HepG2 (cell line): ENCODE data around the gene MORN1. TPM values are rescaled to one million over a fixed set of nuclear protein-coding genes. Genes with fewer than 3 reads are reported as not detected.

ENCODE experiments used
- ATAC-seq: fragments of 200-7000 bp; cut with Tn5 transposase; 3 replicates; pipeline ENCODE4 v1.9.1; 2020; ENCODE audit warnings: mild to moderate bottlenecking, moderate library complexity
- BruUV-seq: library from RNA; stranded (reverse); fragments of 400-500 nt; replicated peaks from 2 replicates; lab custom pipeline; 2021; lab: Mats Ljungman, UMichigan
- CTCF ChIA-PET: fragments of 300-600 bp; formaldehyde crosslinking; extraction: SDS; loops from one replicate; lab custom pipeline; 2021; ENCODE audit warnings: low total read pairs, inconsistent platforms, low intra/inter-chr PET ratio; lab: Yijun Ruan, JAX
- POLR2A ChIA-PET: fragments of 350-600 bp; sonication (Branson Sonifier 250); formaldehyde crosslinking; loops from one replicate; lab custom pipeline; 2020; ENCODE audit warnings: antibody characterized with exemption, inconsistent platforms; lab: Yijun Ruan, JAX
- DNase-seq: peaks from one replicate; pipeline ENCODE4 v3.0.0-alpha.2; 2015; ENCODE audit warnings: low spot score
- FAIRE-seq: peaks from 3 replicates; lab custom pipeline; 2011; peaks lifted over from hg19 to GRCh38; lab: Jason Lieb, UNC
- H2AFZ ChIP-seq: one replicate; pipeline ENCODE4 v1.6.1; 2011; ENCODE audit warnings: low read length, inconsistent platforms
- H3K27ac ChIP-seq: fragments of 300-600 bp; 3 replicates; pipeline ENCODE4 v1.8.0; 2011; ENCODE audit warnings: mixed run types, mild to moderate bottlenecking, mixed read lengths, low read length, inconsistent platforms; ENCODE audit not compliant: insufficient read depth; ENCODE audit errors: extremely low read length
- H3K27me3 ChIP-seq, 2 experiments: fragments of 200-600 bp in 1 of 2; 2 replicates in 1 of 2; 3 replicates in 1 of 2; pipeline versions ENCODE4 v1.6.0 to v1.8.0; 2011; ENCODE audit warnings: low read length in 2 of 2, mild to moderate bottlenecking in 2 of 2, moderate library complexity in 2 of 2, inconsistent platforms in 1 of 2; ENCODE audit not compliant: insufficient read depth in 2 of 2, control insufficient read depth in 1 of 2
- H3K36me3 ChIP-seq, 2 experiments: fragments of 200-600 bp in 1 of 2; replicated peaks in 1 of 2; 2 replicates in 1 of 2; 3 replicates in 1 of 2; pipeline versions ENCODE4 v1.5.1 to v1.8.0; 2011; ENCODE audit warnings: low read length in 2 of 2, inconsistent platforms in 1 of 2; ENCODE audit not compliant: insufficient read depth in 2 of 2, control insufficient read depth in 1 of 2
- H3K4me1 ChIP-seq: 2 replicates; pipeline ENCODE4 v1.5.1; 2012; ENCODE audit warnings: low read length, inconsistent platforms; ENCODE audit not compliant: insufficient read depth
- H3K4me2 ChIP-seq: 2 replicates; pipeline ENCODE4 v1.6.0; 2011; ENCODE audit warnings: low read depth, low read length, inconsistent platforms
- H3K4me3 ChIP-seq, 3 experiments: fragments of 200-600 bp in 1 of 3; sonication (generic), shearing (Covaris generic) in 1 of 3; replicated peaks in 1 of 3; 2 replicates each; pipeline ENCODE4 v1.5.1; 2011 to 2016; ENCODE audit warnings: low read length in 3 of 3, inconsistent platforms in 2 of 3, low read depth in 2 of 3, mild to moderate bottlenecking in 2 of 3, control low read depth in 1 of 3, mixed read lengths in 1 of 3; ENCODE audit not compliant: insufficient read depth in 1 of 3
- H3K79me2 ChIP-seq: one replicate; pipeline ENCODE4 v1.6.1; 2011; ENCODE audit warnings: low read length, inconsistent platforms; ENCODE audit not compliant: insufficient read depth
- H3K9ac ChIP-seq: 2 replicates; pipeline ENCODE4 v1.6.0; 2011; ENCODE audit warnings: mild to moderate bottlenecking, low read depth, low read length, inconsistent platforms; ENCODE audit not compliant: insufficient read depth
- H3K9me3 ChIP-seq: 2 replicates; pipeline ENCODE4 v1.5.1; 2012; ENCODE audit warnings: mild to moderate bottlenecking, low read length
- H4K20me1 ChIP-seq: 2 replicates; pipeline ENCODE4 v1.6.0; 2011; ENCODE audit warnings: inconsistent platforms, mild to moderate bottlenecking, low read length, moderate library complexity; ENCODE audit not compliant: insufficient read depth
- AGO2 ChIP-seq: fragments of 200-400 bp; formaldehyde crosslinking; optimal IDR thresholded peaks from 2 replicates; pipeline ENCODE3; 2017; ENCODE audit warnings: mild to moderate bottlenecking, low read depth, low read length, moderate library complexity
- CTCF ChIP-seq: sonication (generic); formaldehyde crosslinking; IDR thresholded peaks from 2 replicates; pipeline ENCODE4 v1.5.0; 2020; ENCODE audit warnings: mild to moderate bottlenecking, missing genetic modification reagents, moderate library complexity
- EEA1 ChIP-seq: sonication (generic); formaldehyde crosslinking; IDR thresholded peaks from 2 replicates; pipeline ENCODE4 v1.5.1; 2020; ENCODE audit warnings: mild to moderate bottlenecking, missing genetic modification reagents, borderline replicate concordance
- POLR2G ChIP-seq: fragments of 200-400 bp; formaldehyde crosslinking; IDR thresholded peaks from 2 replicates; pipeline ENCODE4 v1.6.1; 2018; ENCODE audit warnings: mild to moderate bottlenecking, low read depth, low read length, moderate library complexity
- RBFOX2 ChIP-seq: fragments of 200-400 bp; formaldehyde crosslinking; IDR thresholded peaks from 2 replicates; pipeline ENCODE4 v1.6.1; 2017; ENCODE audit warnings: low read depth, mild to moderate bottlenecking, low read length
- ZC3H4 ChIP-seq: sonication (generic); formaldehyde crosslinking; IDR thresholded peaks from 2 replicates; pipeline ENCODE4 v1.4.0; 2020; ENCODE audit warnings: missing genetic modification reagents, borderline replicate concordance
- ZFP91 ChIP-seq: sonication (generic); formaldehyde crosslinking; IDR thresholded peaks from 2 replicates; pipeline ENCODE4 v1.9.0; 2022; ENCODE audit warnings: missing genetic modification reagents, mild to moderate bottlenecking, borderline replicate concordance
- ZGPAT ChIP-seq: IDR thresholded peaks from 2 replicates; pipeline ENCODE4 v1.6.1; 2016; ENCODE audit warnings: mild to moderate bottlenecking
- ZNF563 ChIP-seq: sonication (generic); formaldehyde crosslinking; IDR thresholded peaks from 2 replicates; pipeline ENCODE4 v1.8.0; 2022; ENCODE audit warnings: mild to moderate bottlenecking, moderate library complexity, missing genetic modification reagents
- WGBS: methylation state at CpG from one replicate; pipeline ENCODE4 v1.1.6; 2017; ENCODE audit warnings: low lambda C conversion rate; 5-methylcytosine and 5-hydroxymethylcytosine counted together
- in situ Hi-C: cut with HindIII; loops from 2 replicates; pipeline ENCODE4 v1.10.0; 2017; ENCODE audit warnings: low pct_unique_long_range_greater_than_20kb; ENCODE audit not compliant: extremely low pct_ligation_motif_present
- intact Hi-C: fragments of 100-400 bp; cut with micrococcal nuclease; formaldehyde crosslinking; loops from one replicate; pipeline ENCODE4 v1.10.0; 2022; ENCODE audit not compliant: unreplicated experiment
- polyA plus RNA-seq, 8 experiments: library from polyadenylated mRNA; depleted of rRNA in 3 of 8; stranded (reverse) in 7 of 8; unstranded in 1 of 8; fragments of >200 nt; fragmentation: Illumina TruSeq in 4 of 8; extraction: Trizol in 4 of 8; gene quantifications; 2 replicates each; pipeline versions ENCODE4 v1.2.1 to v1.2.3, GENCODE V29; 2011 to 2016; ENCODE audit warnings: low read depth in 4 of 8, missing spikeins in 1 of 8, mixed read lengths in 1 of 8; ENCODE audit not compliant: insufficient read depth in 1 of 8
- total RNA-seq, 5 experiments: library from RNA; depleted of rRNA; stranded (reverse); fragments of >200 nt; fragmentation: Illumina TruSeq; extraction: Trizol; gene quantifications; 2 replicates each; pipeline ENCODE4 v1.2.3, GENCODE V29; 2016; ENCODE audit warnings: low read depth in 1 of 5

The MORN1 gene
- total and polyA plus RNA-seq, 2 of the 13 experiments (the other 11 are each of a cell fraction or from before 2014, with no cell fraction given), result 3.1 to 6.5 TPM

GRCh38 chr1:2407166-2407990 lies 16.0 kb upstream of the MORN1 start:
- Histone ChIP-seq H3K4me2 (no peak overlapping the region), H3K9ac (no peak overlapping the region), H3K4me1 (peaks cover 12% of the 10 kb centered on the region), H4K20me1 (no peaks in the 10 kb centered on the region), H3K9me3 (no peaks in the 10 kb centered on the region), H3K27ac (no peak overlapping the region), H3K79me2 (peaks cover 12% of the 10 kb centered on the region), H3K36me3 (peaks cover 34 to 71% of the 10 kb centered on the region in 2 experiments), H3K4me3 (no peak overlapping the region), H3K27me3 (no peaks in the 10 kb centered on the region), H2AFZ (no peak overlapping the region)
- ChIA-PET POLR2A (interaction anchor here (0.5 to 1.1 kb wide), 3 partner anchors 15 to 201 kb away, joined by 3 to 5 read pairs (median 3); partner anchors contain the start of genes MORN1, PANK4 and RER1), CTCF (no interaction called here)
- no peak for FAIRE-seq
- no peak for TF ChIP-seq ZNF563 (CRISPR knock-in tag)
- no TSS peak for BruUV-seq
- intact Hi-C loops, result no loop called here
- ATAC-seq, result no peak
- in situ Hi-C loops, result no loop called here
- no peak for DNase-seq
- WGBS, result 93% methylated on average over 21 of the region's 25 CpGs

- in situ Hi-C loops, result no loop called here
- CTCF ChIA-PET, result no interaction called here
- BruUV-seq, result no TSS peak
Measured at GRCh38 chr1:2406451-2407041, 15.2 kb upstream of the MORN1 start.

More at GRCh38 chr1:2406451-2407041, 15.2 kb upstream of the MORN1 start:
- H3K9me3 ChIP-seq, result no peaks in the 10 kb centered on the region
- H2AFZ ChIP-seq, result no peak overlapping the region
- FAIRE-seq (no peak), DNase-seq (no peak), ATAC-seq (peak; percentile 13)
- H3K36me3 ChIP-seq, result peaks cover 38 to 79% of the 10 kb centered on the region in 2 experiments
- no peak overlapping the region for H3K27ac ChIP-seq
- peaks cover 10% of the 10 kb centered on the region for H3K4me1 ChIP-seq
- no peak overlapping the region for H3K4me2 ChIP-seq
- no peak overlapping the region for H3K9ac ChIP-seq
- intact Hi-C loops, result no loop called here
- H4K20me1 ChIP-seq, result no peaks in the 10 kb centered on the region
- TF ChIP-seq RBFOX2 (peak; percentile 60; the same call in 1 of the 2 replicates), ZFP91 (CRISPR knock-in tag) (peak; percentile 36; the same call in 1 of the 2 replicates), POLR2G (0 out of 2 replicates have a peak, but pooled peaks have one; percentile 9), CTCF (CRISPR knock-in tag) (peak; percentile 30; the same call in 1 of the 2 replicates), ZC3H4 (CRISPR knock-in tag) (no peak), EEA1 (CRISPR knock-in tag) (no peak), AGO2 (peak; percentile 95), ZGPAT (CRISPR knock-in tag) (no peak)
- WGBS, result 100% methylated on average over 3 of the region's 26 CpGs
- H3K4me3 ChIP-seq, result no peak overlapping the region
- H3K27me3 ChIP-seq, result no peaks in the 10 kb centered on the region
- peaks cover 7% of the 10 kb centered on the region for H3K79me2 ChIP-seq
- POLR2A ChIA-PET, result interaction anchor here (1.1 kb wide), 1 partner anchor 120 kb away, joined by 3 read pairs; the partner anchor contains the start of gene PANK4
